WTC11 (cell line): ENCODE measurements around the gene HDGF.

Source experiments
- CREB1 ChIP-seq: sonication (generic); formaldehyde crosslinking; IDR thresholded peaks from 2 replicates; pipeline ENCODE4 v1.8.0; 2023; ENCODE audit warnings: mild to moderate bottlenecking, missing genetic modification reagents
- CTCF ChIP-seq: fragments of 200-600 bp; IDR thresholded peaks from 2 replicates; pipeline ENCODE4 v1.8.0; 2022; ENCODE audit warnings: antibody characterized with exemption
- JUN ChIP-seq: sonication (generic); formaldehyde crosslinking; IDR thresholded peaks from 2 replicates; pipeline ENCODE4 v1.8.0; 2023; ENCODE audit warnings: mild to moderate bottlenecking, missing genetic modification reagents
- SMAD3 ChIP-seq: sonication (generic); formaldehyde crosslinking; IDR thresholded peaks from 2 replicates; pipeline ENCODE4 v1.8.0; 2022; ENCODE audit warnings: missing genetic modification reagents, mild to moderate bottlenecking, borderline replicate concordance
- TEAD4 ChIP-seq: sonication (generic); formaldehyde crosslinking; IDR thresholded peaks from 2 replicates; pipeline ENCODE4 v1.8.0; 2022; ENCODE audit warnings: mild to moderate bottlenecking, missing genetic modification reagents

DNA sequence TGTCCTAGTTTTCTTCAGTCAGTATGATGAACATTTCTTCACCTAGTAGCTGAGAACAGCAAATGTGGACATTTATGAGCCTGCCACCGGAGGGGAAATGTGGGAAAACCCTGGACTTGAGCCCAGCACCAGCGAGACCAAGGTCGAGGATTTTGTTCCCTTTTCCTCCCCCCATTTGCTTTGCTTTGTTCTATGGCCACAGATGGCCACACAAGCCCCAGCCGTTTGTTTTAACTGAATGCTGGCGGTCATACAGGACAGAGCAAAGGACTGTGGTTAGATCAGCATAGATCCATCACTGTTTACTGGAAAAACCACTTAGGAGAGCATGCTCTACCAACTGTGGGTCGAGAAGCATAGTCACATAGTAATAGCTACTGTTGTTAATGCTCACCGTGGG is 44.3 kb upstream of the HDGF start:
- TF ChIP-seq CTCF, result no peak
- TF ChIP-seq JUN (CRISPR knock-in tag), result no peak
- TF ChIP-seq TEAD4, result no peak
- TF ChIP-seq SMAD3 (CRISPR knock-in tag), result no peak
- no peak for TF ChIP-seq CREB1
